KG1 (cell line): Measurements from ENCODE around the gene SUSD6.
A peak's percentile ranks its signal among the peaks of the same experiment; 100 is the strongest.
"Not testable (repeated sequence)": the region's sequence is repeated elsewhere in the genome, so short reads cannot be mapped to it uniquely, and the experiment has no call there.

Experiments used
- DNase-seq: peaks from one replicate; lab custom pipeline; 2025; lab: John Stamatoyannopoulos, UW

SUSD6 gene

GRCh38 chr14:69713209-69713781, 101.9 kb downstream of the SUSD6 start:
- no peak for DNase-seq

- no peak for DNase-seq
These were observed 102.7 kb downstream of the SUSD6 start for GRCh38 chr14:69713993-69714679.

- no peak for DNase-seq
These were observed 104.5 kb downstream of the SUSD6 start for GRCh38 chr14:69715725-69716477.

GRCh38 chr14:69716478-69717187, 105.2 kb downstream of the SUSD6 start:
- DNase-seq: no peak

- not testable (repeated sequence) for DNase-seq
These were observed 107.2 kb downstream of the SUSD6 start for GRCh38 chr14:69718614-69719013.

GRCh38 chr14:69719501-69719951, 108.1 kb downstream of the SUSD6 start:
- DNase-seq: no peak

GRCh38 chr14:69720912-69721311, 109.5 kb downstream of the SUSD6 start:
- no peak for DNase-seq

- peak; percentile 71 for DNase-seq
These were observed 115.5 kb downstream of the SUSD6 start for GRCh38 chr14:69726761-69727511.

GRCh38 chr14:69727860-69728259, 116.5 kb downstream of the SUSD6 start:
- DNase-seq: no peak

GRCh38 chr14:69731919-69732598, 120.7 kb downstream of the SUSD6 start:
- DNase-seq: not testable (repeated sequence)

- not testable (repeated sequence) for DNase-seq
These were observed 125.0 kb downstream of the SUSD6 start for GRCh38 chr14:69736405-69736804.

- no peak for DNase-seq
These were observed 129.7 kb downstream of the SUSD6 start for GRCh38 chr14:69741055-69741454.

- DNase-seq: no peak
These were observed 138.6 kb downstream of the SUSD6 start for GRCh38 chr14:69749956-69750355.

- DNase-seq: no peak
These were observed 139.1 kb downstream of the SUSD6 start for GRCh38 chr14:69750495-69750894.

- DNase-seq: no peak
These were observed 141.4 kb downstream of the SUSD6 start for GRCh38 chr14:69752773-69753172.

- no peak for DNase-seq
These were observed 142.5 kb downstream of the SUSD6 start for GRCh38 chr14:69753860-69754259.

GRCh38 chr14:69754487-69754886, 143.1 kb downstream of the SUSD6 start:
- DNase-seq: no peak

GRCh38 chr14:69755296-69755695, 143.9 kb downstream of the SUSD6 start:
- DNase-seq: no peak

- no peak for DNase-seq
These were observed 144.4 kb downstream of the SUSD6 start for GRCh38 chr14:69755784-69756183.

GRCh38 chr14:69756298-69756697, 144.9 kb downstream of the SUSD6 start:
- no peak for DNase-seq

GRCh38 chr14:69760810-69761209, 149.4 kb downstream of the SUSD6 start:
- DNase-seq: no peak
